Common myeloid progenitor, CD34-positive (primary cell): Measurements from ENCODE around the gene KCNA2.

Experiments
- CTCF ChIA-PET: fragments of 350-600 bp; sonication (Branson Sonifier 250); formaldehyde crosslinking; loops from one replicate; lab custom pipeline; 2021; ENCODE audit warnings: antibody characterized with exemption; lab: Charles Lee
- POLR2A ChIA-PET: fragments of 350-600 bp; sonication (Branson Sonifier 250); formaldehyde crosslinking; loops from one replicate; lab custom pipeline; 2021; ENCODE audit warnings: antibody characterized with exemption; lab: Charles Lee
- DNase-seq, 3 donors: peaks; one replicate each; pipeline versions ENCODE4 v3.0.0 to v3.0.0-alpha.2; 2013
- H3K27ac ChIP-seq, 2 experiments: 1 replicate in 1 of 2; 2 replicates in 1 of 2; pipeline ENCODE4 v1.7.0; 2013; ENCODE audit warnings: inconsistent platforms in 2 of 2, low read length in 2 of 2, mild to moderate bottlenecking in 2 of 2, low read depth in 1 of 2, moderate library complexity in 1 of 2; ENCODE audit not compliant: severe bottlenecking in 2 of 2, insufficient read depth in 1 of 2, poor library complexity in 1 of 2
- H3K27me3 ChIP-seq, 5 experiments: replicated peaks in 2 of 5; 1 replicate in 3 of 5; 2 replicates in 2 of 5; pipeline versions ENCODE4 v1.6.1 to v1.7.0; 2013; ENCODE audit warnings: low read length in 4 of 5, mild to moderate bottlenecking in 2 of 5, moderate library complexity in 2 of 5, inconsistent platforms in 1 of 5; ENCODE audit not compliant: insufficient read depth in 5 of 5, control insufficient read depth in 4 of 5
- H3K36me3 ChIP-seq, 4 experiments: 1 replicate in 2 of 4; 2 replicates in 2 of 4; pipeline versions ENCODE4 v1.6.1 to v1.7.0; 2013; ENCODE audit warnings: low read length in 3 of 4, control low read depth in 1 of 4, mild to moderate bottlenecking in 1 of 4; ENCODE audit not compliant: control insufficient read depth in 4 of 4, insufficient read depth in 4 of 4
- H3K4me1 ChIP-seq, 4 experiments: 1 replicate in 3 of 4; 2 replicates in 1 of 4; pipeline versions ENCODE4 v1.6.1 to v1.7.1; 2013; ENCODE audit warnings: low read length in 3 of 4, mild to moderate bottlenecking in 3 of 4, control low read depth in 1 of 4, inconsistent platforms in 1 of 4, moderate library complexity in 1 of 4; ENCODE audit not compliant: control insufficient read depth in 4 of 4, insufficient read depth in 4 of 4; ENCODE audit errors: control extremely low read depth in 1 of 4
- H3K4me3 ChIP-seq, 7 experiments: 1 replicate in 4 of 7; 2 replicates in 3 of 7; pipeline versions ENCODE4 v1.5.1 to v1.7.0; 2013; ENCODE audit warnings: mild to moderate bottlenecking in 7 of 7, low read length in 6 of 7, moderate library complexity in 6 of 7, inconsistent platforms in 2 of 7, low read depth in 2 of 7, control low read depth in 1 of 7; ENCODE audit not compliant: insufficient read depth in 4 of 7, control insufficient read depth in 1 of 7; ENCODE audit errors: extremely low read depth in 1 of 7
- H3K9me3 ChIP-seq, 5 experiments: 1 replicate in 4 of 5; 2 replicates in 1 of 5; pipeline versions ENCODE4 v1.6.1 to v1.7.1; 2013; ENCODE audit warnings: low read length in 4 of 5, mild to moderate bottlenecking in 2 of 5, inconsistent platforms in 1 of 5, low read depth in 1 of 5, moderate library complexity in 1 of 5; ENCODE audit not compliant: control insufficient read depth in 4 of 5, insufficient read depth in 2 of 5; ENCODE audit errors: control extremely low read depth in 1 of 5
- WGBS: methylation state at CpG from one replicate; pipeline ENCODE4 v1.1.5; 2013; ENCODE audit not compliant: insufficient coverage; 5-methylcytosine and 5-hydroxymethylcytosine counted together

The KCNA2 gene

DNA sequence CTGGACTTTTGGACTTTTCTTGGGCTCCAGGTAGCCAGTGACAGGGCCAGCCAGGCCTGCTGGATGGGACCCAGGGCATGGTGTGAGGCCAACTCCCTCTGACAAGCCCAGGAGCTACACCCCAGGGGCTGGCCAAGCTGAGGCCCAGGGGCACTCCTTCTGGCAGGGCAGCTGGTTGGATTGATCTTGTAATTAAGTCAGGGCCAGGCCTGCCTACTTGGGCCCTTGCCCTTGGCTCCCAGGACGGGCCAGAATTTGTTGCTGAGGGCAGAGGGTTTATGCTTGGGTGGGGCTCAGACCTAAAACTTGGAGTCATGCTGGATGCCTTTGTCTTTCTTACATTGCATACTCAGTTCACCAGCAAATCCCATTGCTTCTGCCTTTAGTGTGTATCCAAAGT lies 20.7 kb downstream of the KCNA2 start:
- H3K36me3 ChIP-seq = no peaks in the 10 kb centered on the region
- H3K4me1 ChIP-seq = no peaks in the 10 kb centered on the region
- H3K27ac ChIP-seq = no peak overlapping the region
- H3K4me3 ChIP-seq = no peak overlapping the region
- POLR2A ChIA-PET = no interaction called here
- no peak for DNase-seq
- WGBS = no CpG with 5 or more reads among the region's 1 CpG
- no peaks in the 10 kb centered on the region for H3K9me3 ChIP-seq
- CTCF ChIA-PET = no interaction called here
- peaks cover 0 to 11% (median 0%) of the 10 kb centered on the region in 5 experiments for H3K27me3 ChIP-seq

DNA sequence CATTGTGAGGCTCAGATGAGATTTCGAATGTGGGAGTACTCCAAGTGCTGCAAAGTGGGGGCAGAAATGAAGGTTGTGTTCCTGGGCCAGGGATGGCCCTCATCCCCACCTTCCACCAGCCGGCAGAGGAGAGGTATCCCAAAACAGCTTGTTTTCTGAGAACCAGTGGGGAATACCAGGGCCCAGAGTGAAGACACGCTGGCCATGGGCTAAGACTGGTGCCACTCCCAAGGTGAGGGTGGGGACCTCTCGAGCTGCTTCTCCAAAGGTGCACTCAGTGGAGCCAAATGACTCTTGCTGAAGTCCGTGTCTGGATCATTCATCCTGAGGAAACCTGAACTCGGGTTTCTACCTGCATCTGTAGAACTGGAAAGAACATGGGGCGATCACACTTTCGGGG lies 22.1 kb downstream of the KCNA2 start:
- no peak overlapping the region for H3K27ac ChIP-seq
- DNase-seq = no peak
- no peaks in the 10 kb centered on the region for H3K4me1 ChIP-seq
- peaks cover 0 to 11% (median 0%) of the 10 kb centered on the region in 5 experiments for H3K27me3 ChIP-seq
- POLR2A ChIA-PET = no interaction called here
- no peaks in the 10 kb centered on the region for H3K36me3 ChIP-seq
- CTCF ChIA-PET = no interaction called here
- 94% methylated on average over 8 of the region's 8 CpGs for WGBS
- H3K9me3 ChIP-seq = peaks cover 0 to 2% (median 0%) of the 10 kb centered on the region in 5 experiments
- H3K4me3 ChIP-seq = no peak overlapping the region

DNA sequence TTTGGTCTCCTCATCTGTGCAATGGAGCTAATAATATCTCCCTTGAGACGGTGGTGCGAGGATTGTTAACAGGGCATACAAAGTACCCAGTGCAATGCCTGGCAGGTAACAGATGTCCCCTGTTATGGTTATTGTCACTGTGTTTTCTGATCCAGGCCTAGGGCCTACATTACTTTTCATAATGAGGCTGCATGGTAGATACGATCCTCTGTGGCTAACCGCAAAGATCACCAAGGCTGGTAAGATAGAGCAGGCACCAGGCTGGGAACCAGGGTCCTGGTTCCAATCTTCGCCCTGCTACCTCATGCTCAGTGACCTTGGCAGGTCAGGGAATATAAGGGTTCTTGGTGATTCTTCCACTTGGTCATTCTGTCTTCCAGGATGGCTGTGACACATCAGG lies 22.7 kb downstream of the KCNA2 start:
- CTCF ChIA-PET = no interaction called here
- peaks cover 0 to 6% (median 0%) of the 10 kb centered on the region in 5 experiments for H3K9me3 ChIP-seq
- H3K4me1 ChIP-seq = no peaks in the 10 kb centered on the region
- H3K27ac ChIP-seq = no peak overlapping the region
- no peaks in the 10 kb centered on the region for H3K36me3 ChIP-seq
- no peak for DNase-seq
- 97% methylated on average over 5 of the region's 5 CpGs for WGBS
- POLR2A ChIA-PET = no interaction called here
- peaks cover 0 to 9% (median 0%) of the 10 kb centered on the region in 5 experiments for H3K27me3 ChIP-seq
- H3K4me3 ChIP-seq = no peak overlapping the region

- no peak for DNase-seq
- no peaks in the 10 kb centered on the region for H3K4me1 ChIP-seq
- peaks cover 0 to 9% (median 0%) of the 10 kb centered on the region in 5 experiments for H3K27me3 ChIP-seq
- ChIA-PET POLR2A (interaction anchor here (0.6 kb wide), 1 partner anchor 151 kb away, joined by 3 read pairs; no protein-coding TSS in a partner anchor), CTCF (interaction anchor here (1.3 to 1.4 kb wide), 2 partner anchors 23 to 28 kb away, joined by 3 to 5 read pairs; no protein-coding TSS in a partner anchor)
- H3K4me3 ChIP-seq = no peak overlapping the region
- no peak overlapping the region for H3K27ac ChIP-seq
- peaks cover 0 to 10% (median 0%) of the 10 kb centered on the region in 5 experiments for H3K9me3 ChIP-seq
- 98% methylated on average over 4 of the region's 4 CpGs for WGBS
- H3K36me3 ChIP-seq = no peaks in the 10 kb centered on the region
Measured at GRCh38 chr1:110582378-110582777, 23.8 kb downstream of the KCNA2 start.

- ChIA-PET POLR2A (no interaction called here), CTCF (interaction anchor here (1.3 to 1.4 kb wide), 2 partner anchors 23 to 27 kb away, joined by 3 to 5 read pairs; no protein-coding TSS in a partner anchor)
- WGBS = 66% methylated on average over 4 of the region's 5 CpGs
- Histone ChIP-seq H3K4me1 (no peaks in the 10 kb centered on the region), H3K4me3 (no peak overlapping the region), H3K27me3 (peaks cover 0 to 9% (median 0%) of the 10 kb centered on the region in 5 experiments), H3K36me3 (no peaks in the 10 kb centered on the region), H3K27ac (no peak overlapping the region), H3K9me3 (peaks cover 0 to 10% (median 0%) of the 10 kb centered on the region in 5 experiments)
- no peak for DNase-seq
Measured at GRCh38 chr1:110581682-110582145, 24.4 kb downstream of the KCNA2 start.

- Histone ChIP-seq H3K9me3 (peaks cover 0 to 10% (median 0%) of the 10 kb centered on the region in 5 experiments), H3K4me3 (no peak overlapping the region), H3K27me3 (peaks cover 0 to 8% (median 0%) of the 10 kb centered on the region in 5 experiments), H3K27ac (no peak overlapping the region), H3K36me3 (no peaks in the 10 kb centered on the region), H3K4me1 (no peaks in the 10 kb centered on the region)
- POLR2A ChIA-PET = interaction anchor here (0.6 kb wide), 1 partner anchor 29 kb away, joined by 3 read pairs; no protein-coding TSS in a partner anchor
- CTCF ChIA-PET = no interaction called here
- WGBS = 100% methylated on average over 1 of the region's 1 CpG
- no peak for DNase-seq
Measured at GRCh38 chr1:110580244-110580643, 25.9 kb downstream of the KCNA2 start.

DNA sequence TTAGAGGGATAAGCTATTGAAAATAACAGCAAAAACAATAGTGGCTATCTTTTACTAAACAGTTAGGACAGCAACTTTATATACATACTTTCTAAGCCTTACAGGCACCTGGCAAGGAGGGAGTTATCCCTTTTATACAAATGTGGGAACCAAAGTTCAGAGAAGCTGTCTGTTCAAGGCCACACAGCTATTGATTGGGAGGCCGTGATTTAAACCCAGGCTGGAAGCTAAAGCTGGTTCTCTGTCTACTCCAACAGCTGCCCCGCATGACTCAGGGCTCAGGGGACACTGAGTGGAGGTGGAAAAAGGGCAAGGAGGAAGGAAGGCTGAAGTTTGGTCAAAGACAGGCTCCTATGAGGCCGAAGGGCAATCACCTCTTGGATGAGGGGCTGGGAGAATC lies 26.7 kb downstream of the KCNA2 start:
- CTCF ChIA-PET = no interaction called here

More for the DNA sequence above, 26.7 kb downstream of the KCNA2 start:
- 100% methylated on average over 3 of the region's 3 CpGs for whole genome bisulfite sequencing
- POLR2A ChIA-PET = no interaction called here
- Histone ChIP-seq H3K27ac (no peak overlapping the region), H3K4me3 (no peak overlapping the region), H3K4me1 (no peaks in the 10 kb centered on the region), H3K27me3 (peaks cover 0 to 8% (median 2%) of the 10 kb centered on the region in 5 experiments), H3K36me3 (no peaks in the 10 kb centered on the region), H3K9me3 (peaks cover 0 to 10% (median 0%) of the 10 kb centered on the region in 5 experiments)
- DNase-seq = no peak
